WTC11 (cell line): Measurements from ENCODE around the gene HYOU1.

Source experiments
- IRF2 ChIP-seq: sonication (generic); formaldehyde crosslinking; IDR thresholded peaks from 2 replicates; pipeline ENCODE4 v1.8.0; 2022; ENCODE audit warnings: low read depth, missing genetic modification reagents, borderline replicate concordance
- TF ChIP-seq, protein P1 (sequence below): fragments of 200-600 bp; IDR thresholded peaks from 2 replicates; pipeline ENCODE4 v1.8.0; 2022; ENCODE audit warnings: antibody characterized with exemption
- TF ChIP-seq, protein P2 (sequence below): sonication (generic); formaldehyde crosslinking; conservative IDR thresholded peaks from 2 replicates; pipeline ENCODE4 v1.8.1; 2023; ENCODE audit warnings: mild to moderate bottlenecking, low read depth, missing genetic modification reagents, moderate library complexity

DNA sequence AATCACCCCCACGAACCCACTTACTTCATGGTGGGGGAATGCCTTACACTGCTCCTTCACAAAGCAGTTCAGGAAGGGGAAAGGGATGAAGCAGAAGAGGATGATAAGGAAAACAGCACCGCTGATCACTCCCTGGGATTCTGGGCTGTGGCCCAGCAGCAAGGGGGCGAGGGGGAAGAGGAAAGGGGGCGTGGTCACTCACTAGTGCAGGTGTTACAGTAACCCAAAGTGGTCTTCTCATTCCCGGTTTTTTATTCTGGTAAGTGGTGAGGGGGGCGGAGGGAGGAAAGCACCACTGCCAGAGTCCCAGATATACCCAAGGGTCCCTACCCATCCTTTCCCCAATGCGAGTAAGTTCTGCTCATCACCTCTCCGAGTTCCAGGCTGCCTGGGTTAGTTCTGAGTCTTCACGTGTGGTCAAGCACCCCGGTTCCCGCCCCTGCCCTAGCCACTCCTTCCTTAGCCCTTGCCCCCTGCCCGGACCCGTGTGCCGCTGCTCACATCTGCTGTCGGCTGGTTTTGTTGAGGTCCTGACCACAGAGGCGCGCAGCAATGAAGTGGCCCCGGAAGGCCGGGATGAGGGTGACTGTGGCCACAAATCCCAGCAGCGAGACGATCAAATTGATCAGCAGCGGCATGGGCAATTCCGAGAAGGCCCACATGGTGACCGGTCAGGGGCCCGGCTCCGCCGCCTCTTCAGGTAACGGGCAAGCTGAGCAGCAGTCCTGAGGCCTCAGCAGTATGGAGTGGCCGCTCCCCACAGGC, 44.2 kb upstream of the HYOU1 start:
- TF ChIP-seq, protein P1, sequence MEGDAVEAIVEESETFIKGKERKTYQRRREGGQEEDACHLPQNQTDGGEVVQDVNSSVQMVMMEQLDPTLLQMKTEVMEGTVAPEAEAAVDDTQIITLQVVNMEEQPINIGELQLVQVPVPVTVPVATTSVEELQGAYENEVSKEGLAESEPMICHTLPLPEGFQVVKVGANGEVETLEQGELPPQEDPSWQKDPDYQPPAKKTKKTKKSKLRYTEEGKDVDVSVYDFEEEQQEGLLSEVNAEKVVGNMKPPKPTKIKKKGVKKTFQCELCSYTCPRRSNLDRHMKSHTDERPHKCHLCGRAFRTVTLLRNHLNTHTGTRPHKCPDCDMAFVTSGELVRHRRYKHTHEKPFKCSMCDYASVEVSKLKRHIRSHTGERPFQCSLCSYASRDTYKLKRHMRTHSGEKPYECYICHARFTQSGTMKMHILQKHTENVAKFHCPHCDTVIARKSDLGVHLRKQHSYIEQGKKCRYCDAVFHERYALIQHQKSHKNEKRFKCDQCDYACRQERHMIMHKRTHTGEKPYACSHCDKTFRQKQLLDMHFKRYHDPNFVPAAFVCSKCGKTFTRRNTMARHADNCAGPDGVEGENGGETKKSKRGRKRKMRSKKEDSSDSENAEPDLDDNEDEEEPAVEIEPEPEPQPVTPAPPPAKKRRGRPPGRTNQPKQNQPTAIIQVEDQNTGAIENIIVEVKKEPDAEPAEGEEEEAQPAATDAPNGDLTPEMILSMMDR: no peak
- TF ChIP-seq, protein P2, sequence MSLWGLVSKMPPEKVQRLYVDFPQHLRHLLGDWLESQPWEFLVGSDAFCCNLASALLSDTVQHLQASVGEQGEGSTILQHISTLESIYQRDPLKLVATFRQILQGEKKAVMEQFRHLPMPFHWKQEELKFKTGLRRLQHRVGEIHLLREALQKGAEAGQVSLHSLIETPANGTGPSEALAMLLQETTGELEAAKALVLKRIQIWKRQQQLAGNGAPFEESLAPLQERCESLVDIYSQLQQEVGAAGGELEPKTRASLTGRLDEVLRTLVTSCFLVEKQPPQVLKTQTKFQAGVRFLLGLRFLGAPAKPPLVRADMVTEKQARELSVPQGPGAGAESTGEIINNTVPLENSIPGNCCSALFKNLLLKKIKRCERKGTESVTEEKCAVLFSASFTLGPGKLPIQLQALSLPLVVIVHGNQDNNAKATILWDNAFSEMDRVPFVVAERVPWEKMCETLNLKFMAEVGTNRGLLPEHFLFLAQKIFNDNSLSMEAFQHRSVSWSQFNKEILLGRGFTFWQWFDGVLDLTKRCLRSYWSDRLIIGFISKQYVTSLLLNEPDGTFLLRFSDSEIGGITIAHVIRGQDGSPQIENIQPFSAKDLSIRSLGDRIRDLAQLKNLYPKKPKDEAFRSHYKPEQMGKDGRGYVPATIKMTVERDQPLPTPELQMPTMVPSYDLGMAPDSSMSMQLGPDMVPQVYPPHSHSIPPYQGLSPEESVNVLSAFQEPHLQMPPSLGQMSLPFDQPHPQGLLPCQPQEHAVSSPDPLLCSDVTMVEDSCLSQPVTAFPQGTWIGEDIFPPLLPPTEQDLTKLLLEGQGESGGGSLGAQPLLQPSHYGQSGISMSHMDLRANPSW (CRISPR knock-in tag): no peak
- no peak for TF ChIP-seq IRF2 (CRISPR knock-in tag)
